MCF 10A (cell line): ENCODE measurements around the gene UNC80. TPM values are rescaled to one million over a fixed set of nuclear protein-coding genes. Genes with fewer than 3 reads are reported as not detected.
A peak's percentile ranks its signal among the peaks of the same experiment; 100 is the strongest.

Experiments used
- BruUV-seq: library from RNA; stranded (reverse); fragments of 400-500 nt; replicated peaks from 2 replicates; lab custom pipeline; 2021; lab: Mats Ljungman, UMichigan
- CTCF ChIA-PET: fragments of 300-600 bp; sonication (Branson Sonifier 250); formaldehyde crosslinking; extraction: SDS; loops from one replicate; lab custom pipeline; 2021; ENCODE audit warnings: antibody characterized with exemption, inconsistent platforms; lab: Yijun Ruan, JAX
- POLR2A ChIA-PET: fragments of 300-600, 350-650 bp; sonication (Branson Sonifier 250); formaldehyde crosslinking; extraction: SDS; loops from one replicate; lab custom pipeline; 2020; ENCODE audit warnings: antibody characterized with exemption, inconsistent platforms; lab: Yijun Ruan, JAX
- DNase-seq: peaks from one replicate; pipeline ENCODE4 v3.0.0-alpha.2; 2018; ENCODE audit not compliant: unreplicated experiment
- H3K27ac Mint-ChIP-seq: one replicate; pipeline ENCODE4 v1.8.0; 2022; ENCODE audit warnings: mild to moderate bottlenecking, low read depth, mixed read lengths; ENCODE audit not compliant: unreplicated experiment
- H3K27me3 Mint-ChIP-seq: one replicate; pipeline ENCODE4 v1.8.0; 2022; ENCODE audit warnings: mixed read lengths; ENCODE audit not compliant: insufficient read depth, unreplicated experiment
- H3K36me3 Mint-ChIP-seq: one replicate; pipeline ENCODE4 v1.8.0; 2022; ENCODE audit warnings: mild to moderate bottlenecking, moderate library complexity, mixed read lengths; ENCODE audit not compliant: insufficient read depth, unreplicated experiment
- H3K4me1 Mint-ChIP-seq: one replicate; pipeline ENCODE4 v1.8.0; 2022; ENCODE audit warnings: mixed read lengths; ENCODE audit not compliant: insufficient read depth, unreplicated experiment
- H3K4me3 Mint-ChIP-seq: one replicate; pipeline ENCODE4 v1.8.0; 2022; ENCODE audit warnings: mild to moderate bottlenecking, moderate library complexity, mixed read lengths; ENCODE audit not compliant: unreplicated experiment
- H3K9me3 Mint-ChIP-seq: one replicate; pipeline ENCODE4 v1.8.0; 2022; ENCODE audit warnings: mixed read lengths; ENCODE audit not compliant: unreplicated experiment
- CTCF ChIP-seq: fragments of 200-600 bp; IDR thresholded peaks from one replicate; pipeline ENCODE4 v1.8.0; 2022; ENCODE audit warnings: antibody characterized with exemption, mild to moderate bottlenecking; ENCODE audit not compliant: unreplicated experiment
- intact Hi-C: fragments of 100-400 bp; cut with micrococcal nuclease; formaldehyde crosslinking; loops from 2 replicates; pipeline ENCODE4 v1.14.1; 2022
- total RNA-seq: library from RNA; stranded (reverse); gene quantifications from 2 replicates; pipeline ENCODE4 v1.2.3, GENCODE V29; 2022

UNC80 gene
- total RNA-seq, 1 experiment from 2014 or later: not detected

GRCh38 chr2:209973328-209973727, 201.7 kb downstream of the UNC80 start:
- Mint-ChIP-seq H3K4me1 (no peaks in the 10 kb centered on the region), H3K9me3 (no peaks in the 10 kb centered on the region), H3K27ac (no peak overlapping the region), H3K27me3 (no peaks in the 10 kb centered on the region), H3K4me3 (no peak overlapping the region), H3K36me3 (no peaks in the 10 kb centered on the region)
- DNase-seq: no peak
- intact Hi-C loops: loop anchor here (10.0 kb wide), 1 partner anchor 421 kb away; no protein-coding TSS in a partner anchor
- BruUV-seq: no TSS peak
- ChIA-PET POLR2A (no interaction called here), CTCF (interaction anchor here (0.6 to 7.2 kb wide), 2 partner anchors 224 to 426 kb away, joined by 3 to 126 read pairs; no protein-coding TSS in a partner anchor)
- no peak for TF ChIP-seq CTCF

- H3K36me3 Mint-ChIP-seq: no peaks in the 10 kb centered on the region
- ChIA-PET POLR2A (interaction anchor here (0.7 to 1.4 kb wide), 2 partner anchors 234 to 767 kb away, joined by 3 to 4 read pairs; no protein-coding TSS in a partner anchor), CTCF (interaction anchor here (0.7 to 7.2 kb wide), 5 partner anchors 187 to 1121 kb away, joined by 3 to 126 read pairs (median 3); no protein-coding TSS in a partner anchor)
- BruUV-seq: no TSS peak
- H3K27me3 Mint-ChIP-seq: no peaks in the 10 kb centered on the region
- intact Hi-C loops: loop anchor here (10.0 kb wide), 1 partner anchor 420 kb away; no protein-coding TSS in a partner anchor
- peak; percentile 42 for DNase-seq
- H3K4me3 Mint-ChIP-seq: no peak overlapping the region
- H3K27ac Mint-ChIP-seq: no peak overlapping the region
- no peaks in the 10 kb centered on the region for H3K9me3 Mint-ChIP-seq
- H3K4me1 Mint-ChIP-seq: no peaks in the 10 kb centered on the region
- TF ChIP-seq CTCF: no peak
Observed at GRCh38 chr2:209974576-209974975, 202.9 kb downstream of the UNC80 start.

DNA sequence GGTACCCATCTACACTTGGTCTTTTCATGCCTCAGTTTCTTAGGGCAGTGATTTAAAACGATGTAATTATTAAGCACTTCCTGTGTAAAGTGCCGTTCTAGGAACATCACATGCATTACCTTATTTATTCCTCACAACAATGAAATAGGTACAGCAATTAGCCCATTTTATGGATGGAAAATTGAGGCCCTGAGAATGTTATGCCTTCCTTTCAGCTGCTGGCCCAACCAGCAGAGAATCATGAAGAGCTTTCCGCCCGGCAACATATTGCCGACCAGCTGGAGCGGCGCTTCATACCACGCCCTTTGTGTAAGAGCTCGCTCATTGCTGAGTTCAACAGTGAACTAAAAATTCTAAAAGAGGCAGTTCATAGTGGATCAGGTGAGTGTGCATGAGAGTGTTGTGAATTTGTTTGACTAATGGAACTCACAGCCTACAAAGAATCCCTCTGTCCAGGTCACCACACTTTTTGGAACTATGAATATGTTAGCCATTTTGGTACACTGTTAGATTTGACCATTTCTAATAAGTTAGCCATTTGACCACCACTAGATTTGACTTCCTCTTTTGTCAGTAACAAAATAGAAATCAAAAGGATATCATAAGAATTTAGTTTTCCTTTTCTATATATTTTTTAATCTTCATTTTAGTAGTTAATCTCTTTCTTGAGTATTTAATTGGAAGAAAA, 205.2 kb downstream of the UNC80 start:
- POLR2A ChIA-PET: interaction anchor here (1.4 to 1.9 kb wide), 2 partner anchors 227 to 544 kb away, joined by 3 to 5 read pairs; no protein-coding TSS in a partner anchor
- no TSS peak for BruUV-seq
- H3K27me3 Mint-ChIP-seq: no peaks in the 10 kb centered on the region
- H3K27ac Mint-ChIP-seq: no peak overlapping the region
- no peak for TF ChIP-seq CTCF
- H3K9me3 Mint-ChIP-seq: no peaks in the 10 kb centered on the region
- CTCF ChIA-PET: interaction anchor here (0.6 to 7.2 kb wide), 21 partner anchors 8 to 422 kb away, joined by 3 to 126 read pairs (median 4); no protein-coding TSS in a partner anchor
- intact Hi-C loops: loop anchor here (1.0 to 10.0 kb wide), 4 partner anchors 96 to 418 kb away; no protein-coding TSS in a partner anchor
- H3K4me1 Mint-ChIP-seq: no peaks in the 10 kb centered on the region
- no peak for DNase-seq
- H3K36me3 Mint-ChIP-seq: no peaks in the 10 kb centered on the region
- H3K4me3 Mint-ChIP-seq: no peak overlapping the region
